KMS-11 (cell line): ENCODE data around the gene CLTB.

Experiments
- H2AFZ ChIP-seq: fragments of 200-600 bp; sonication (generic); 2 replicates; pipeline ENCODE4 v1.6.1; 2016; ENCODE audit warnings: antibody characterized with exemption, mixed run types, low read depth
- H3K27ac ChIP-seq: fragments of 200-600 bp; sonication (generic); 2 replicates; pipeline ENCODE4 v1.6.1; 2016; ENCODE audit warnings: mild to moderate bottlenecking, mixed run types
- H3K27me3 ChIP-seq: fragments of 200-600 bp; sonication (generic); 2 replicates; pipeline ENCODE4 v1.6.1; 2017; ENCODE audit warnings: mild to moderate bottlenecking, low read depth, mixed run types, moderate library complexity; ENCODE audit not compliant: insufficient read depth
- H3K36me3 ChIP-seq: fragments of 200-600 bp; sonication (generic); 2 replicates; pipeline ENCODE4 v1.6.1; 2017; ENCODE audit warnings: mild to moderate bottlenecking, mixed run types; ENCODE audit not compliant: insufficient read depth
- H3K4me1 ChIP-seq: fragments of 200-600 bp; sonication (generic); 2 replicates; pipeline ENCODE4 v1.6.1; 2016; ENCODE audit warnings: mild to moderate bottlenecking, low read depth, mixed run types; ENCODE audit not compliant: poor library complexity, severe bottlenecking
- H3K4me2 ChIP-seq: fragments of 200-600 bp; sonication (generic); 2 replicates; pipeline ENCODE4 v1.7.0; 2016; ENCODE audit warnings: mild to moderate bottlenecking, mixed run types
- H3K4me3 ChIP-seq: fragments of 200-600 bp; sonication (generic); IDR thresholded peaks from 2 replicates; pipeline ENCODE4 v1.6.1; 2017; ENCODE audit warnings: low read depth, low read length, mixed read lengths; ENCODE audit not compliant: insufficient read depth
- H3K79me2 ChIP-seq: fragments of 200-600 bp; sonication (generic); 2 replicates; pipeline ENCODE4 v1.6.1; 2016; ENCODE audit warnings: low read depth, mixed run types; ENCODE audit not compliant: insufficient read depth
- H3K9ac ChIP-seq: fragments of 200-600 bp; sonication (generic); 2 replicates; pipeline ENCODE4 v1.6.1; 2016; ENCODE audit warnings: mild to moderate bottlenecking, mixed run types
- H4K20me1 ChIP-seq: fragments of 200-600 bp; sonication (generic); 2 replicates; pipeline ENCODE4 v1.6.1; 2016; ENCODE audit warnings: mild to moderate bottlenecking, mixed run types; ENCODE audit not compliant: insufficient read depth
- CTCF ChIP-seq: fragments of 200-600 bp; sonication (generic); conservative IDR thresholded peaks from 2 replicates; pipeline ENCODE4 v1.6.1; 2017; ENCODE audit warnings: low read depth, mild to moderate bottlenecking, antibody characterized with exemption, low read length, moderate library complexity, mixed read lengths

Gene CLTB

GRCh38 chr5:176413255-176413565 is 3.1 kb downstream of the CLTB start:
- Histone ChIP-seq H3K4me3 (no peak overlapping the region), H3K4me1 (peaks cover 42% of the 10 kb centered on the region), H3K79me2 (peaks cover 18% of the 10 kb centered on the region), H3K27me3 (no peaks in the 10 kb centered on the region), H2AFZ (no peak overlapping the region), H3K9ac (no peak overlapping the region), H3K27ac (no peak overlapping the region), H4K20me1 (no peaks in the 10 kb centered on the region), H3K36me3 (no peaks in the 10 kb centered on the region), H3K4me2 (no peak overlapping the region)
- TF ChIP-seq CTCF: no peak

- Histone ChIP-seq H3K79me2 (peaks cover 18% of the 10 kb centered on the region), H3K27ac (no peak overlapping the region), H3K9ac (no peak overlapping the region), H2AFZ (no peak overlapping the region), H3K36me3 (no peaks in the 10 kb centered on the region), H4K20me1 (no peaks in the 10 kb centered on the region), H3K4me3 (no peak overlapping the region), H3K27me3 (no peaks in the 10 kb centered on the region), H3K4me2 (no peak overlapping the region), H3K4me1 (peaks cover 47% of the 10 kb centered on the region)
- no peak for TF ChIP-seq CTCF
These were observed 3.7 kb downstream of the CLTB start for GRCh38 chr5:176412517-176413254.

GRCh38 chr5:176410486-176411180 is 5.7 kb downstream of the CLTB start:
- Histone ChIP-seq H4K20me1 (no peaks in the 10 kb centered on the region), H3K27me3 (no peaks in the 10 kb centered on the region), H3K4me1 (peaks cover 60% of the 10 kb centered on the region), H3K27ac (no peak overlapping the region), H3K36me3 (no peaks in the 10 kb centered on the region), H3K4me3 (no peak overlapping the region), H2AFZ (no peak overlapping the region), H3K4me2 (no peak overlapping the region), H3K9ac (no peak overlapping the region), H3K79me2 (peaks cover 13% of the 10 kb centered on the region)
- TF ChIP-seq CTCF: no peak

GRCh38 chr5:176409765-176410164 is 6.6 kb downstream of the CLTB start:
- Histone ChIP-seq H3K4me3 (no peak overlapping the region), H3K4me1 (peaks cover 55% of the 10 kb centered on the region), H4K20me1 (no peaks in the 10 kb centered on the region), H3K27me3 (no peaks in the 10 kb centered on the region), H3K79me2 (peaks cover 5% of the 10 kb centered on the region), H2AFZ (no peak overlapping the region), H3K9ac (no peak overlapping the region), H3K4me2 (no peak overlapping the region), H3K36me3 (no peaks in the 10 kb centered on the region), H3K27ac (no peak overlapping the region)
- no peak for TF ChIP-seq CTCF
